Ovary (tissue), 1 donor: ENCODE results near the gene H6PD.

Experiments
- EP300 ChIP-seq: sonication (generic); formaldehyde crosslinking; IDR thresholded peaks from one replicate; pipeline ENCODE4 v1.6.1; 2017; ENCODE audit warnings: antibody characterized with exemption
- POLR2A ChIP-seq: fragments of 450-650 bp; IDR thresholded peaks from one replicate; pipeline ENCODE4 v1.6.1; 2017; ENCODE audit warnings: antibody characterized with exemption, mild to moderate bottlenecking, moderate library complexity

GRCh38 chr1:9289090-9289534 is 54.5 kb downstream of the H6PD start:
- TF ChIP-seq POLR2A (no peak), EP300 (no peak)
